ENCODE data around the gene HSDL2.
A peak's percentile ranks its signal among the peaks of the same experiment; 100 is the strongest.

DNA sequence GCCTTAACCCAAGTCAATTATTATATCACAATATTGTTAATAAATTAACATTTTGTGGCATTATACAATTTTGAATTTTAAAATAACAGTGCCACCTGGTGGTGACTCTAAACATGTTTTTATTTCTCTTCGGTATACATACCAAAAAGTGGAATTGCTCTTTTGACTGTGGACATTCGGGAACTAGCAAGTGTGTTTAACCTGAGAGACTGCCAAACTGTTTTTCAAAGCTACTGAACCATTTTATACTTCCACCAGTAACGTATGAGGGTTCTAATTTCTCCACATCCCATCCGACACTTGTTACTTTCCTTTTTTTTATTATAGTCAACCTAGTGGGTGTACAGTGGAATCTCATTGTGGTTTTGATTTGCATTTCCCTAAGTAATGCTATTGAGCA, 18.3 kb upstream of the HSDL2 start:
- TF ChIP-seq POLR2A (IDR thresholded peaks at IDR 0.05): no peak
- TF ChIP-seq, protein P1, sequence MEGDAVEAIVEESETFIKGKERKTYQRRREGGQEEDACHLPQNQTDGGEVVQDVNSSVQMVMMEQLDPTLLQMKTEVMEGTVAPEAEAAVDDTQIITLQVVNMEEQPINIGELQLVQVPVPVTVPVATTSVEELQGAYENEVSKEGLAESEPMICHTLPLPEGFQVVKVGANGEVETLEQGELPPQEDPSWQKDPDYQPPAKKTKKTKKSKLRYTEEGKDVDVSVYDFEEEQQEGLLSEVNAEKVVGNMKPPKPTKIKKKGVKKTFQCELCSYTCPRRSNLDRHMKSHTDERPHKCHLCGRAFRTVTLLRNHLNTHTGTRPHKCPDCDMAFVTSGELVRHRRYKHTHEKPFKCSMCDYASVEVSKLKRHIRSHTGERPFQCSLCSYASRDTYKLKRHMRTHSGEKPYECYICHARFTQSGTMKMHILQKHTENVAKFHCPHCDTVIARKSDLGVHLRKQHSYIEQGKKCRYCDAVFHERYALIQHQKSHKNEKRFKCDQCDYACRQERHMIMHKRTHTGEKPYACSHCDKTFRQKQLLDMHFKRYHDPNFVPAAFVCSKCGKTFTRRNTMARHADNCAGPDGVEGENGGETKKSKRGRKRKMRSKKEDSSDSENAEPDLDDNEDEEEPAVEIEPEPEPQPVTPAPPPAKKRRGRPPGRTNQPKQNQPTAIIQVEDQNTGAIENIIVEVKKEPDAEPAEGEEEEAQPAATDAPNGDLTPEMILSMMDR (IDR thresholded peaks at IDR 0.05): peak; percentile 44 to 73 (median 65)

All from heart left ventricle (tissue), 13 donors.